ENCODE data around the gene MAST2.

- TF ChIP-seq, protein P1, sequence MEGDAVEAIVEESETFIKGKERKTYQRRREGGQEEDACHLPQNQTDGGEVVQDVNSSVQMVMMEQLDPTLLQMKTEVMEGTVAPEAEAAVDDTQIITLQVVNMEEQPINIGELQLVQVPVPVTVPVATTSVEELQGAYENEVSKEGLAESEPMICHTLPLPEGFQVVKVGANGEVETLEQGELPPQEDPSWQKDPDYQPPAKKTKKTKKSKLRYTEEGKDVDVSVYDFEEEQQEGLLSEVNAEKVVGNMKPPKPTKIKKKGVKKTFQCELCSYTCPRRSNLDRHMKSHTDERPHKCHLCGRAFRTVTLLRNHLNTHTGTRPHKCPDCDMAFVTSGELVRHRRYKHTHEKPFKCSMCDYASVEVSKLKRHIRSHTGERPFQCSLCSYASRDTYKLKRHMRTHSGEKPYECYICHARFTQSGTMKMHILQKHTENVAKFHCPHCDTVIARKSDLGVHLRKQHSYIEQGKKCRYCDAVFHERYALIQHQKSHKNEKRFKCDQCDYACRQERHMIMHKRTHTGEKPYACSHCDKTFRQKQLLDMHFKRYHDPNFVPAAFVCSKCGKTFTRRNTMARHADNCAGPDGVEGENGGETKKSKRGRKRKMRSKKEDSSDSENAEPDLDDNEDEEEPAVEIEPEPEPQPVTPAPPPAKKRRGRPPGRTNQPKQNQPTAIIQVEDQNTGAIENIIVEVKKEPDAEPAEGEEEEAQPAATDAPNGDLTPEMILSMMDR (IDR thresholded peaks at IDR 0.05): no peak
- TF ChIP-seq POLR2A (IDR thresholded peaks at IDR 0.05): no peak
Observed at GRCh38 chr1:46027788-46028573, 224.6 kb downstream of the MAST2 start.

Measured in esophagus squamous epithelium (tissue), 4 donors.